Measurements from ENCODE around the gene CSRP1. TPM values are rescaled to one million over a fixed set of nuclear protein-coding genes. Genes with fewer than 3 reads are reported as not detected.

CSRP1 gene
- total and polyA plus RNA-seq, 9 of the 15 experiments (the other 6 are each of a cell fraction or from before 2014, with no cell fraction given): 6.8 to 39.4 (median 23.7) TPM

DNA sequence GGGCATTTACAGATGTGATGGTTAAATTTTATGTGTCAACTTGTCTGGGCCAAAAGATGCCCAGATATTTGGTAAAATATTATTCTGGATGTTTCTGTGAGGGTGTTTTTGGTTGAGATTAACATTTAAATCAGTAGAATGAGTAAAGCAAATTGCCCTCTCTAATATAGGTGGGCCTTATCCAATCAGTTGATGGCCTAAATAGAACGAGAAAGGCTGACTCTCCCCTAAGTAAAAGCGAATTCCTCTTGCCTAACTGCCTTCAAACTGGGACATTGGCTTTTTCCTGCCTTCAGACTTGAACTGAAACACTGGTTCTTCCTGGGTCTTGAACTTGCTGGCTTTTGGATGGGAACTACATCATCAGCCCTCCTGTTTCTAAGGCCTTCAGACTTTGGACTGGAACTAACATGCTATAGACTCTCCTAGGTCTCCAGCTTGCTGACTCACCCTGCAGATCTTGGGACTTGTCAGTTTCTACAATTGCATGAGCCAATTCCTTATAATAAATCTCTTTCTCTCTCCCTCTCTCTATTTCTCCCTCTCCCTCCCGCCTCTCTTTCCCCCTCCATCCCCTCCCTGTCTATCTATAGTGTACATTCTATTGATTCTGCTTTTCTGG is 21.8 kb upstream of the CSRP1 start (continued):
- TF ChIP-seq, protein P1, sequence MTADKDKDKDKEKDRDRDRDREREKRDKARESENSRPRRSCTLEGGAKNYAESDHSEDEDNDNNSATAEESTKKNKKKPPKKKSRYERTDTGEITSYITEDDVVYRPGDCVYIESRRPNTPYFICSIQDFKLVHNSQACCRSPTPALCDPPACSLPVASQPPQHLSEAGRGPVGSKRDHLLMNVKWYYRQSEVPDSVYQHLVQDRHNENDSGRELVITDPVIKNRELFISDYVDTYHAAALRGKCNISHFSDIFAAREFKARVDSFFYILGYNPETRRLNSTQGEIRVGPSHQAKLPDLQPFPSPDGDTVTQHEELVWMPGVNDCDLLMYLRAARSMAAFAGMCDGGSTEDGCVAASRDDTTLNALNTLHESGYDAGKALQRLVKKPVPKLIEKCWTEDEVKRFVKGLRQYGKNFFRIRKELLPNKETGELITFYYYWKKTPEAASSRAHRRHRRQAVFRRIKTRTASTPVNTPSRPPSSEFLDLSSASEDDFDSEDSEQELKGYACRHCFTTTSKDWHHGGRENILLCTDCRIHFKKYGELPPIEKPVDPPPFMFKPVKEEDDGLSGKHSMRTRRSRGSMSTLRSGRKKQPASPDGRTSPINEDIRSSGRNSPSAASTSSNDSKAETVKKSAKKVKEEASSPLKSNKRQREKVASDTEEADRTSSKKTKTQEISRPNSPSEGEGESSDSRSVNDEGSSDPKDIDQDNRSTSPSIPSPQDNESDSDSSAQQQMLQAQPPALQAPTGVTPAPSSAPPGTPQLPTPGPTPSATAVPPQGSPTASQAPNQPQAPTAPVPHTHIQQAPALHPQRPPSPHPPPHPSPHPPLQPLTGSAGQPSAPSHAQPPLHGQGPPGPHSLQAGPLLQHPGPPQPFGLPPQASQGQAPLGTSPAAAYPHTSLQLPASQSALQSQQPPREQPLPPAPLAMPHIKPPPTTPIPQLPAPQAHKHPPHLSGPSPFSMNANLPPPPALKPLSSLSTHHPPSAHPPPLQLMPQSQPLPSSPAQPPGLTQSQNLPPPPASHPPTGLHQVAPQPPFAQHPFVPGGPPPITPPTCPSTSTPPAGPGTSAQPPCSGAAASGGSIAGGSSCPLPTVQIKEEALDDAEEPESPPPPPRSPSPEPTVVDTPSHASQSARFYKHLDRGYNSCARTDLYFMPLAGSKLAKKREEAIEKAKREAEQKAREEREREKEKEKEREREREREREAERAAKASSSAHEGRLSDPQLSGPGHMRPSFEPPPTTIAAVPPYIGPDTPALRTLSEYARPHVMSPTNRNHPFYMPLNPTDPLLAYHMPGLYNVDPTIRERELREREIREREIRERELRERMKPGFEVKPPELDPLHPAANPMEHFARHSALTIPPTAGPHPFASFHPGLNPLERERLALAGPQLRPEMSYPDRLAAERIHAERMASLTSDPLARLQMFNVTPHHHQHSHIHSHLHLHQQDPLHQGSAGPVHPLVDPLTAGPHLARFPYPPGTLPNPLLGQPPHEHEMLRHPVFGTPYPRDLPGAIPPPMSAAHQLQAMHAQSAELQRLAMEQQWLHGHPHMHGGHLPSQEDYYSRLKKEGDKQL (CRISPR knock-in tag; IDR thresholded peaks at IDR 0.05; ENCODE audit: borderline replicate concordance): no peak
- TF ChIP-seq, protein P2, sequence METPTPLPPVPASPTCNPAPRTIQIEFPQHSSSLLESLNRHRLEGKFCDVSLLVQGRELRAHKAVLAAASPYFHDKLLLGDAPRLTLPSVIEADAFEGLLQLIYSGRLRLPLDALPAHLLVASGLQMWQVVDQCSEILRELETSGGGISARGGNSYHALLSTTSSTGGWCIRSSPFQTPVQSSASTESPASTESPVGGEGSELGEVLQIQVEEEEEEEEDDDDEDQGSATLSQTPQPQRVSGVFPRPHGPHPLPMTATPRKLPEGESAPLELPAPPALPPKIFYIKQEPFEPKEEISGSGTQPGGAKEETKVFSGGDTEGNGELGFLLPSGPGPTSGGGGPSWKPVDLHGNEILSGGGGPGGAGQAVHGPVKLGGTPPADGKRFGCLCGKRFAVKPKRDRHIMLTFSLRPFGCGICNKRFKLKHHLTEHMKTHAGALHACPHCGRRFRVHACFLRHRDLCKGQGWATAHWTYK (CRISPR knock-in tag; IDR thresholded peaks at IDR 0.05): no peak
- no peak for TF ChIP-seq FOXA1 (IDR thresholded peaks at IDR 0.05; ENCODE audit: borderline replicate concordance)
- no peak for TF ChIP-seq FIP1L1 (IDR thresholded peaks at IDR 0.05; ENCODE audit: low read depth, low read length, poor library complexity, severe bottlenecking)
- peak; percentile 29 for TF ChIP-seq RBM25 (IDR thresholded peaks at IDR 0.05; ENCODE audit: low read depth, low read length, severe bottlenecking)
- no peak for TF ChIP-seq GATAD2B (IDR thresholded peaks at IDR 0.05; ENCODE audit: borderline replicate concordance)
- TF ChIP-seq ZNF766 (CRISPR knock-in tag; conservative IDR thresholded peaks at IDR 0.05): no peak
- TF ChIP-seq NFE2 (IDR thresholded peaks at IDR 0.05; ENCODE audit: low read depth): peak; percentile 42; the same call in 1 of the 2 replicates
- TF ChIP-seq, protein P3, sequence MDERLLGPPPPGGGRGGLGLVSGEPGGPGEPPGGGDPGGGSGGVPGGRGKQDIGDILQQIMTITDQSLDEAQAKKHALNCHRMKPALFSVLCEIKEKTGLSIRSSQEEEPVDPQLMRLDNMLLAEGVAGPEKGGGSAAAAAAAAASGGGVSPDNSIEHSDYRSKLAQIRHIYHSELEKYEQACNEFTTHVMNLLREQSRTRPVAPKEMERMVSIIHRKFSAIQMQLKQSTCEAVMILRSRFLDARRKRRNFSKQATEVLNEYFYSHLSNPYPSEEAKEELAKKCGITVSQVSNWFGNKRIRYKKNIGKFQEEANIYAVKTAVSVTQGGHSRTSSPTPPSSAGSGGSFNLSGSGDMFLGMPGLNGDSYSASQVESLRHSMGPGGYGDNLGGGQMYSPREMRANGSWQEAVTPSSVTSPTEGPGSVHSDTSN (CRISPR knock-in tag; IDR thresholded peaks at IDR 0.05; ENCODE audit: low read depth): no peak
- TF ChIP-seq, protein P3 (tag; conservative IDR thresholded peaks at IDR 0.05; ENCODE audit: low read depth): 0 out of 2 replicates have a peak, but pooled peaks have one; percentile 17
- no peak for TF ChIP-seq RBM39 (optimal IDR thresholded peaks at IDR 0.05; ENCODE audit: low read depth, low read length)
